Measurements from ENCODE around the gene SULT6B1. TPM values are rescaled to one million over a fixed set of nuclear protein-coding genes. Genes with fewer than 3 reads are reported as not detected.
"Not testable (repeated sequence)": the region's sequence is repeated elsewhere in the genome, so short reads cannot be mapped to it uniquely, and the experiment has no call there.

SULT6B1 gene
- total RNA-seq, 1 donor: not detected

- TF ChIP-seq CTCF (IDR thresholded peaks at IDR 0.05; ENCODE audit: insufficient read depth, low read depth, low read length): no peak
- no peak overlapping the region for H3K4me3 ChIP-seq (ENCODE audit: low read depth, low read length)
- no peak for DNase-seq (ENCODE audit: low read depth)
These were observed 17.3 kb upstream of the SULT6B1 start for GRCh38 chr2:37205689-37206341.

GRCh38 chr2:37205071-37205661 is 16.7 kb upstream of the SULT6B1 start:
- not testable (repeated sequence) for DNase-seq (ENCODE audit: low read depth)

GRCh38 chr2:37203708-37204107 is 15.2 kb upstream of the SULT6B1 start:
- H3K4me3 ChIP-seq (ENCODE audit: low read depth, low read length): no peak overlapping the region
- TF ChIP-seq CTCF (IDR thresholded peaks at IDR 0.05; ENCODE audit: insufficient read depth, low read depth, low read length): no peak
- DNase-seq (ENCODE audit: low read depth): no peak

More at GRCh38 chr2:37205071-37205661, 16.7 kb upstream of the SULT6B1 start:
- not testable (repeated sequence) for H3K4me3 ChIP-seq (ENCODE audit: low read depth, low read length)

GRCh38 chr2:37201766-37202165 is 13.3 kb upstream of the SULT6B1 start:
- H3K4me3 ChIP-seq (ENCODE audit: low read depth, low read length): no peak overlapping the region
- no peak for TF ChIP-seq CTCF (IDR thresholded peaks at IDR 0.05; ENCODE audit: insufficient read depth, low read depth, low read length)
- no peak for DNase-seq (ENCODE audit: low read depth)

GRCh38 chr2:37201208-37201607 is 12.7 kb upstream of the SULT6B1 start:
- no peak overlapping the region for H3K4me3 ChIP-seq (ENCODE audit: low read depth, low read length)
- DNase-seq (ENCODE audit: low read depth): no peak
- no peak for TF ChIP-seq CTCF (IDR thresholded peaks at IDR 0.05; ENCODE audit: insufficient read depth, low read depth, low read length)

GRCh38 chr2:37198681-37199065 is 10.2 kb upstream of the SULT6B1 start:
- TF ChIP-seq CTCF (IDR thresholded peaks at IDR 0.05; ENCODE audit: insufficient read depth, low read depth, low read length): no peak
- no peak overlapping the region for H3K4me3 ChIP-seq (ENCODE audit: low read depth, low read length)
- DNase-seq (ENCODE audit: low read depth): no peak

- DNase-seq (ENCODE audit: low read depth): peak; percentile 84
- H3K4me3 ChIP-seq (ENCODE audit: low read depth, low read length): peak within 1 kb of the TSS; percentile 91
- no peak for TF ChIP-seq CTCF (IDR thresholded peaks at IDR 0.05; ENCODE audit: insufficient read depth, low read depth, low read length)
These were observed 8.1 kb upstream of the SULT6B1 start, which contains the start of gene CEBPZOS for GRCh38 chr2:37196320-37197195. TSS of gene CEBPZOS (plus strand) at chr2:37196496. CDS start at chr2:37199705, 3,209 bp downstream.

- not testable (repeated sequence) for DNase-seq (ENCODE audit: low read depth)
- peak overlapping the region; percentile 91 for H3K4me3 ChIP-seq (ENCODE audit: low read depth, low read length)
These were observed 7.4 kb upstream of the SULT6B1 start for GRCh38 chr2:37195862-37196319.

Measured in fibroblast of villous mesenchyme (primary cell).